Measurements from ENCODE around the gene DBNL.

DNA sequence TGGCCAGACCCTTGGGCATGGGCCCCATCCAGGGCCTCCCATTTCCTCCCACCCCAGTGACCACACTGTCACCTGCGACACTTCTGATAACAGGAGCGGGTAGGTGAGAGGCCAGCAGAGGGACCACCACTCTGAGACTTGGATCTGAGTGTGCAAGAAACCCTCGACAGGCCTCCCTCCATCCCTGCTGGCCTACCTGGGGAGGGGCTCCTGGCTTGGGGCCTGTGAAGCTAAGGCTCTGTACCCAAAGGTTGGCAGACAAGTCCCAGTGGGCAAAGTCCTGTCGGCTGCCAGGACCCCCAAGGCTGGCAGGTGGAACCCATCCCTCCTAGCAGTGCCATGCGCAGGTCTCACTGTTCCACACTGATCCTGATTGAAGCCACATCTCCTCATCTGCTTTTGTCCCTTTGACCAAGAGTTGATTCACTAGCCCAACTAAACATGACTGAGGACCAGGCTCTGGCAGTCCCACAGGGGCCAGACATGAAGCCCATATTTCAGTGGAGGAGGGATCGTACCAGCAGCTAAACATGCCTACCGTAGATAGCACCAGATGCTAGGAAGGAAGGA, 22.1 kb downstream of the DBNL start:
- TF ChIP-seq, protein P1, sequence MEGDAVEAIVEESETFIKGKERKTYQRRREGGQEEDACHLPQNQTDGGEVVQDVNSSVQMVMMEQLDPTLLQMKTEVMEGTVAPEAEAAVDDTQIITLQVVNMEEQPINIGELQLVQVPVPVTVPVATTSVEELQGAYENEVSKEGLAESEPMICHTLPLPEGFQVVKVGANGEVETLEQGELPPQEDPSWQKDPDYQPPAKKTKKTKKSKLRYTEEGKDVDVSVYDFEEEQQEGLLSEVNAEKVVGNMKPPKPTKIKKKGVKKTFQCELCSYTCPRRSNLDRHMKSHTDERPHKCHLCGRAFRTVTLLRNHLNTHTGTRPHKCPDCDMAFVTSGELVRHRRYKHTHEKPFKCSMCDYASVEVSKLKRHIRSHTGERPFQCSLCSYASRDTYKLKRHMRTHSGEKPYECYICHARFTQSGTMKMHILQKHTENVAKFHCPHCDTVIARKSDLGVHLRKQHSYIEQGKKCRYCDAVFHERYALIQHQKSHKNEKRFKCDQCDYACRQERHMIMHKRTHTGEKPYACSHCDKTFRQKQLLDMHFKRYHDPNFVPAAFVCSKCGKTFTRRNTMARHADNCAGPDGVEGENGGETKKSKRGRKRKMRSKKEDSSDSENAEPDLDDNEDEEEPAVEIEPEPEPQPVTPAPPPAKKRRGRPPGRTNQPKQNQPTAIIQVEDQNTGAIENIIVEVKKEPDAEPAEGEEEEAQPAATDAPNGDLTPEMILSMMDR (IDR thresholded peaks at IDR 0.05; ENCODE audit: low read depth, low read length), result no peak
- no peak for TF ChIP-seq EZH2phosphoT487 (IDR thresholded peaks at IDR 0.05; ENCODE audit: low read depth)

Measured in OCI-LY3 (cell line).